ENCODE data around the gene STEAP1. TPM values are rescaled to one million over a fixed set of nuclear protein-coding genes. Genes with fewer than 3 reads are reported as not detected.

The STEAP1 gene
- total RNA-seq, 6 donors from 2014 or later, result 1.4 to 15.3 (median 4.8) TPM

DNA sequence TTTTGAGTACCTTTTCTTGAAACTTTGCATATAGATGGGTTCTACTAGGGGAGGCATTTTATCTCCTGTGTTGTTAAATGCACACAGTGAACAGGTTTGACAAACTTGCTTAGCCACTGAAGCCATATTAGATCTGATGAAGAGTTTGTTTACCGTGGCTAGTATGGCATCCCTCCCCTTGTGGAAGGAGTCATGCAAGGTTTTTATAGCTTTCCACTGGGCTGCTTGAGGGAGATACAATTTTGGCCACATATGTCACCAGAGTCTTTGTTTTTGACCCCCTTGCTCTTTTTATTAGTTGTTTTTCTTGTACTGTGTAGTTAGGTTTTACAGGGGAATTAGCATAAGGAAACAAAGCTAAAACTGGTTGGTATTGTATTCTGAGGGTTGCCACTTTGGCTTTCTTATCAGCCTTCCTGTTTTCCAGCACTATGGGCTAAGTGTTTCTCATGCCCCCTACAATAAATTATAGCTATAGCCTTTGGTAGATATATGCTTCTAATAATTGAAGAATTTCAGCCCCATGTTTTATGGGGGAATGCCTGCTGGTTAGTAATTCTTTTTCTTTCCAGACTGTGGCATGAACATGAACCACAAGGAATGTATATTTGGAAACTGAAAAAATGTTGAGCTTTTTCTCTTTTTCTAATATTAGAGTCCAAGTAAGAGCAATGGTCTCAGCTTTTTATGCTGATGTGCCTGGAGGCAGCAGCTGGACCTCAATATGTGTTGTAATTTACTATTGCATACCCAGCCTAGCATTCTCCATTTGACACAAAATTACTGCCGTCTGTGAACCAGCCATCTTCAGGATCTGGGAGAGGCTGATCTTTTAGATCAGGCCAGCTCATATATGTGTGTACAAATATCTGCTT lies 38.8 kb downstream of the STEAP1 start:
- no peaks in the 10 kb centered on the region for H3K27me3 ChIP-seq
- no peaks in the 10 kb centered on the region for H3K4me1 ChIP-seq
- no peaks in the 10 kb centered on the region for H3K36me3 ChIP-seq
- TF ChIP-seq, protein P1, sequence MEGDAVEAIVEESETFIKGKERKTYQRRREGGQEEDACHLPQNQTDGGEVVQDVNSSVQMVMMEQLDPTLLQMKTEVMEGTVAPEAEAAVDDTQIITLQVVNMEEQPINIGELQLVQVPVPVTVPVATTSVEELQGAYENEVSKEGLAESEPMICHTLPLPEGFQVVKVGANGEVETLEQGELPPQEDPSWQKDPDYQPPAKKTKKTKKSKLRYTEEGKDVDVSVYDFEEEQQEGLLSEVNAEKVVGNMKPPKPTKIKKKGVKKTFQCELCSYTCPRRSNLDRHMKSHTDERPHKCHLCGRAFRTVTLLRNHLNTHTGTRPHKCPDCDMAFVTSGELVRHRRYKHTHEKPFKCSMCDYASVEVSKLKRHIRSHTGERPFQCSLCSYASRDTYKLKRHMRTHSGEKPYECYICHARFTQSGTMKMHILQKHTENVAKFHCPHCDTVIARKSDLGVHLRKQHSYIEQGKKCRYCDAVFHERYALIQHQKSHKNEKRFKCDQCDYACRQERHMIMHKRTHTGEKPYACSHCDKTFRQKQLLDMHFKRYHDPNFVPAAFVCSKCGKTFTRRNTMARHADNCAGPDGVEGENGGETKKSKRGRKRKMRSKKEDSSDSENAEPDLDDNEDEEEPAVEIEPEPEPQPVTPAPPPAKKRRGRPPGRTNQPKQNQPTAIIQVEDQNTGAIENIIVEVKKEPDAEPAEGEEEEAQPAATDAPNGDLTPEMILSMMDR (IDR thresholded peaks at IDR 0.05), result no peak
- no peak for TF ChIP-seq POLR2AphosphoS5 (IDR thresholded peaks at IDR 0.05)
- TF ChIP-seq POLR2A (IDR thresholded peaks at IDR 0.05), result no peak
- no peak overlapping the region for H3K27ac ChIP-seq
- DNase-seq (no peak), ATAC-seq (ENCODE audit: low FRiP score in 2 of 2) (no peak)
- WGBS, 2 donors, result 83 to 88% methylated on average over 2 of the region's 2 CpGs
- no peaks in the 10 kb centered on the region for H3K9me3 ChIP-seq
- no peak overlapping the region for H3K4me3 ChIP-seq

GRCh38 chr7:90194911-90195809 lies 40.9 kb downstream of the STEAP1 start:
- WGBS, 2 donors, result 77 to 79% methylated on average over 10 of the region's 10 CpGs
- Histone ChIP-seq H3K27ac (no peak overlapping the region), H3K36me3 (no peaks in the 10 kb centered on the region), H3K4me3 (no peak overlapping the region), H3K27me3 (no peaks in the 10 kb centered on the region), H3K4me1 (no peaks in the 10 kb centered on the region), H3K9me3 (no peaks in the 10 kb centered on the region)
- no peak for DNase-seq
- TF ChIP-seq POLR2A (IDR thresholded peaks at IDR 0.05) (no peak), POLR2AphosphoS5 (IDR thresholded peaks at IDR 0.05) (no peak), EP300 (IDR thresholded peaks at IDR 0.05) (no peak)
- TF ChIP-seq, protein P1 (IDR thresholded peaks at IDR 0.05), result no peak
- ATAC-seq (ENCODE audit: low FRiP score in 2 of 2), result no peak

- Histone ChIP-seq H3K4me1 (no peaks in the 10 kb centered on the region), H3K9me3 (no peaks in the 10 kb centered on the region), H3K27ac (no peak overlapping the region), H3K4me3 (no peak overlapping the region), H3K36me3 (no peaks in the 10 kb centered on the region), H3K27me3 (no peaks in the 10 kb centered on the region)
- ATAC-seq (ENCODE audit: low FRiP score in 2 of 2) (no peak), DNase-seq (no peak)
- WGBS, 2 donors, result 87 to 91% methylated on average over 2 of the region's 2 CpGs
- TF ChIP-seq POLR2AphosphoS5 (IDR thresholded peaks at IDR 0.05) (no peak), POLR2A (IDR thresholded peaks at IDR 0.05) (no peak), EP300 (IDR thresholded peaks at IDR 0.05) (no peak)
- TF ChIP-seq, protein P1 (IDR thresholded peaks at IDR 0.05), result no peak
These were observed 47.4 kb downstream of the STEAP1 start for GRCh38 chr7:90201500-90202195.

- H3K36me3 ChIP-seq, result no peaks in the 10 kb centered on the region
- no peak overlapping the region for H3K27ac ChIP-seq
- peaks cover 3 to 14% (median 8%) of the 10 kb centered on the region in 4 donors for H3K4me1 ChIP-seq
- no peak overlapping the region for H3K4me3 ChIP-seq
- no peak for TF ChIP-seq EP300 (IDR thresholded peaks at IDR 0.05)
- TF ChIP-seq POLR2AphosphoS5 (IDR thresholded peaks at IDR 0.05), result no peak
- TF ChIP-seq, protein P1 (IDR thresholded peaks at IDR 0.05), result no peak
- no peak for TF ChIP-seq POLR2A (IDR thresholded peaks at IDR 0.05)
- peaks cover 0 to 3% (median 0%) of the 10 kb centered on the region in 4 donors for H3K27me3 ChIP-seq
- no peaks in the 10 kb centered on the region for H3K9me3 ChIP-seq
- DNase-seq (no peak), ATAC-seq (ENCODE audit: low FRiP score in 2 of 2) (no peak)
- WGBS, 2 donors, result 89 to 92% methylated on average over 1 of the region's 1 CpG
These were observed 53.7 kb downstream of the STEAP1 start for GRCh38 chr7:90207956-90208355.
